Erythroblast (primary cell): ENCODE data around the gene AFDN.

Experiments used
- GATA1 ChIP-seq: IDR thresholded peaks from 2 replicates; pipeline ENCODE4 v1.6.1; 2011; ENCODE audit warnings: low read depth, mild to moderate bottlenecking, control low read depth, low read length, moderate library complexity
- POLR2A ChIP-seq: IDR thresholded peaks from 2 replicates; pipeline ENCODE4 v1.6.1; 2011; ENCODE audit warnings: mild to moderate bottlenecking, low read length

DNA sequence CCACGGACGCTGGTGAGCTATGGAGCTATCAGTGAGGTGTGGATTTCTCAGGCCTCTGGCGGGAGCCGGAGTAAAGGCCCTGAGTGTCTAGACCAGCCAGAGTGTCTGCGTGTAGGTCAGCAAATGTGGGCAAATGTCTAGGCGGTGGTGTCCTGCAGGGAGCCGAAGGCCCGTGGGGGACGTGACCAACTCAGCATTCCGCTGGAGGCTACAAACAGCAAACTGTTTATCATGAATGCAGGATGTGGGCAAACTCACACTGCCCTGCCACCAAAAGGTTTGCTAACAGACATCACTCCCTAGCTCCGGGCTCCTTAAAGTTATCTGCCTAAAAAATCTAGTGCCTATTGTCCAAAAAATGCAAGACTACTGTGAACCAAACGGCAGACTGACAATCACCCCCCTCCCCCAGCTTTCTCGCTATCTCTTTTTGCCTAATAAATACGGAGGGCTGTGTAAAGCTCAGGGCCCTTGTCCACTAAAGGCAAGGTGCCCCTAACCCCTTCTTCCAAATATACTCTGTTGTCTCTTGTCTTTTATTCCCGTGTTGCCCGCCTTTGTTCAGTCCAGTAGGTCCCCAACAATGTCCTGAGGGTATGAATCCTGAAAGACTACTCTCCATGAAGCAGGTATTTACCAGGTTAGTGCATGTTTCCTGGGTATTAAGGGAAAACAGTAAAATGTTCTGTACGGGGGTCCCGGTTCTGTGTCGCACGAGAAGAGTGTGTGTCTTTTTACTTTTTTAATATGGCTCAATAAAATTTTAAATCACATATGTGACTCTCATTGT lies 29.0 kb upstream of the AFDN start:
- TF ChIP-seq POLR2A (no peak), GATA1 (no peak)
